ENCODE measurements around the gene RFX7. TPM values are rescaled to one million over a fixed set of nuclear protein-coding genes. Genes with fewer than 3 reads are reported as not detected.

RFX7 gene
- polyA plus RNA-seq, 3 donors, result 1.1 to 1.8 (median 1.8) TPM

GRCh38 chr15:56082263-56082761 lies 161.4 kb downstream of the RFX7 start:
- no peak overlapping the region for H3K27ac ChIP-seq (ENCODE audit: low read depth, low read length)
- 44 to 86% (median 84%) methylated on average over 3 of the region's 3 CpGs for WGBS, 3 donors

GRCh38 chr15:56077081-56077480 lies 166.6 kb downstream of the RFX7 start:
- H3K27ac ChIP-seq (ENCODE audit: low read depth, low read length), result no peak overlapping the region
- WGBS, 3 donors, result 69 to 79% (median 75%) methylated on average over 5 of the region's 5 CpGs

- H3K27ac ChIP-seq (ENCODE audit: low read depth, low read length), result no peak overlapping the region
- 47 to 68% (median 62%) methylated on average over 2 of the region's 2 CpGs for WGBS, 3 donors
Measured at GRCh38 chr15:56076640-56077039, 167.0 kb downstream of the RFX7 start.

GRCh38 chr15:56074481-56075265 lies 169.0 kb downstream of the RFX7 start:
- no peak overlapping the region for H3K27ac ChIP-seq (ENCODE audit: low read depth, low read length)
- WGBS, 3 donors, result 48 to 64% (median 64%) methylated on average over 5 of the region's 5 CpGs

GRCh38 chr15:56064152-56064551 lies 179.5 kb downstream of the RFX7 start:
- 73 to 91% (median 85%) methylated on average over 3 of the region's 3 CpGs for WGBS, 3 donors
- no peak overlapping the region for H3K27ac ChIP-seq (ENCODE audit: low read depth, low read length)

GRCh38 chr15:56059716-56060115 lies 184.0 kb downstream of the RFX7 start:
- 76 to 89% (median 79%) methylated on average over 2 of the region's 2 CpGs for WGBS, 3 donors
- no peak overlapping the region for H3K27ac ChIP-seq (ENCODE audit: low read depth, low read length)

GRCh38 chr15:56058986-56059385 lies 184.7 kb downstream of the RFX7 start:
- no peak overlapping the region for H3K27ac ChIP-seq (ENCODE audit: low read depth, low read length)
- WGBS, 3 donors, result 68 to 80% (median 69%) methylated on average over 2 of the region's 2 CpGs

GRCh38 chr15:56056626-56057025 lies 187.1 kb downstream of the RFX7 start:
- WGBS, 3 donors, result 69 to 78% (median 78%) methylated on average over 7 of the region's 7 CpGs
- no peak overlapping the region for H3K27ac ChIP-seq (ENCODE audit: low read depth, low read length)

- H3K27ac ChIP-seq (ENCODE audit: low read depth, low read length), result no peak overlapping the region
Measured at GRCh38 chr15:56053046-56053400, 190.7 kb downstream of the RFX7 start.

GRCh38 chr15:56052395-56053045 lies 191.2 kb downstream of the RFX7 start:
- no peak overlapping the region for H3K27ac ChIP-seq (ENCODE audit: low read depth, low read length)
- WGBS, 3 donors, result 4 to 16% (median 10%) methylated on average over 2 of the region's 2 CpGs

GRCh38 chr15:56051676-56052075 lies 192.0 kb downstream of the RFX7 start:
- H3K27ac ChIP-seq (ENCODE audit: low read depth, low read length), result no peak overlapping the region

- H3K27ac ChIP-seq (ENCODE audit: low read depth, low read length), result no peak overlapping the region
- WGBS, 3 donors, result 85 to 91% (median 88%) methylated on average over 5 of the region's 5 CpGs
Measured at GRCh38 chr15:56049577-56049976, 194.1 kb downstream of the RFX7 start.

- H3K27ac ChIP-seq (ENCODE audit: low read depth, low read length), result no peak overlapping the region
- WGBS, 3 donors, result 50 to 65% (median 57%) methylated on average over 1 of the region's 1 CpG
Measured at GRCh38 chr15:56047354-56047753, 196.3 kb downstream of the RFX7 start.

GRCh38 chr15:56045068-56045748 lies 198.5 kb downstream of the RFX7 start:
- no peak overlapping the region for H3K27ac ChIP-seq (ENCODE audit: low read depth, low read length)
- WGBS, 3 donors, result 84 to 90% (median 85%) methylated on average over 3 of the region's 3 CpGs

GRCh38 chr15:56042982-56043980 lies 200.4 kb downstream of the RFX7 start:
- 63 to 74% (median 73%) methylated on average over 8 of the region's 8 CpGs for WGBS, 3 donors
- H3K27ac ChIP-seq (ENCODE audit: low read depth, low read length), result no peak overlapping the region

GRCh38 chr15:56042498-56042897 lies 201.2 kb downstream of the RFX7 start:
- WGBS, 3 donors, result 58 to 79% (median 72%) methylated on average over 4 of the region's 4 CpGs
- H3K27ac ChIP-seq (ENCODE audit: low read depth, low read length), result no peak overlapping the region

- 68 to 91% (median 86%) methylated on average over 1 of the region's 1 CpG for WGBS, 3 donors
- H3K27ac ChIP-seq (ENCODE audit: low read depth, low read length), result no peak overlapping the region
Measured at GRCh38 chr15:56042031-56042430, 201.6 kb downstream of the RFX7 start.
